ENCODE measurements around the gene SOX8. TPM values are rescaled to one million over a fixed set of nuclear protein-coding genes. Genes with fewer than 3 reads are reported as not detected.

Gene SOX8
- total RNA-seq, 1 donor from 2014 or later = 0.74 TPM

- intact Hi-C loops (cut with DNase I) = no loop called here
- DNase-seq (ENCODE audit: extremely low spot score in 2 of 2) = no peak
- TF ChIP-seq POLR2A (IDR thresholded peaks at IDR 0.05) = no peak
- peaks cover 0 to 10% of the 10 kb centered on the region in 2 donors for H3K36me3 ChIP-seq
- no peaks in the 10 kb centered on the region for H3K27me3 ChIP-seq
- H3K9me3 ChIP-seq = no peaks in the 10 kb centered on the region
- no peak overlapping the region for H3K27ac ChIP-seq
- H3K4me1 ChIP-seq = no peaks in the 10 kb centered on the region
- no peak overlapping the region for H3K4me3 ChIP-seq
These were observed 44.3 kb upstream of the SOX8 start for GRCh38 chr16:937311-937710.

GRCh38 chr16:937723-938122 lies 43.8 kb upstream of the SOX8 start:
- Histone ChIP-seq H3K9me3 (no peaks in the 10 kb centered on the region), H3K27me3 (no peaks in the 10 kb centered on the region), H3K36me3 (peaks cover 0 to 9% of the 10 kb centered on the region in 2 donors), H3K4me1 (no peaks in the 10 kb centered on the region), H3K4me3 (no peak overlapping the region), H3K27ac (no peak overlapping the region)
- intact Hi-C loops (cut with DNase I) = no loop called here
- TF ChIP-seq CTCF (IDR thresholded peaks at IDR 0.05) (no peak), POLR2AphosphoS5 (IDR thresholded peaks at IDR 0.05; ENCODE audit: insufficient read depth in 1 of 2, low read depth in 1 of 2) (no peak), POLR2A (IDR thresholded peaks at IDR 0.05) (no peak)
- DNase-seq (ENCODE audit: extremely low spot score in 2 of 2) = no peak

- H3K4me3 ChIP-seq = no peak overlapping the region
- H3K27ac ChIP-seq = no peak overlapping the region
- H3K4me1 ChIP-seq = no peaks in the 10 kb centered on the region
- no peaks in the 10 kb centered on the region for H3K9me3 ChIP-seq
- no peak for DNase-seq (ENCODE audit: extremely low spot score in 2 of 2)
- TF ChIP-seq POLR2AphosphoS5 (IDR thresholded peaks at IDR 0.05; ENCODE audit: insufficient read depth in 1 of 2, low read depth in 1 of 2) = no peak
- TF ChIP-seq POLR2A (IDR thresholded peaks at IDR 0.05) = no peak
- no peak for TF ChIP-seq CTCF (IDR thresholded peaks at IDR 0.05)
- intact Hi-C loops (cut with DNase I) = no loop called here
- no peaks in the 10 kb centered on the region for H3K27me3 ChIP-seq
- peaks cover 0 to 6% of the 10 kb centered on the region in 2 donors for H3K36me3 ChIP-seq
These were observed 43.4 kb upstream of the SOX8 start for GRCh38 chr16:938136-938535.

GRCh38 chr16:938752-939151 lies 42.8 kb upstream of the SOX8 start:
- Histone ChIP-seq H3K9me3 (no peaks in the 10 kb centered on the region), H3K4me1 (no peaks in the 10 kb centered on the region), H3K27me3 (no peaks in the 10 kb centered on the region), H3K4me3 (no peak overlapping the region), H3K36me3 (peaks cover 0 to 1% of the 10 kb centered on the region in 2 donors), H3K27ac (no peak overlapping the region)
- no peak for DNase-seq (ENCODE audit: extremely low spot score in 2 of 2)
- no peak for TF ChIP-seq CTCF (IDR thresholded peaks at IDR 0.05)
- no peak for TF ChIP-seq POLR2AphosphoS5 (IDR thresholded peaks at IDR 0.05; ENCODE audit: insufficient read depth in 1 of 2, low read depth in 1 of 2)
- TF ChIP-seq POLR2A (IDR thresholded peaks at IDR 0.05) = no peak
- intact Hi-C loops (cut with DNase I) = no loop called here

- Histone ChIP-seq H3K27ac (no peak overlapping the region), H3K36me3 (no peaks in the 10 kb centered on the region), H3K27me3 (no peaks in the 10 kb centered on the region), H3K4me1 (no peaks in the 10 kb centered on the region), H3K4me3 (no peak overlapping the region), H3K9me3 (no peaks in the 10 kb centered on the region)
- DNase-seq (ENCODE audit: extremely low spot score in 2 of 2) = no peak
- no peak for TF ChIP-seq POLR2A (IDR thresholded peaks at IDR 0.05)
- TF ChIP-seq POLR2AphosphoS5 (IDR thresholded peaks at IDR 0.05; ENCODE audit: insufficient read depth in 1 of 2, low read depth in 1 of 2) = no peak
- TF ChIP-seq CTCF (IDR thresholded peaks at IDR 0.05) = no peak
- intact Hi-C loops (cut with DNase I) = no loop called here
These were observed 42.3 kb upstream of the SOX8 start for GRCh38 chr16:939311-939710.

- no peak overlapping the region for H3K4me3 ChIP-seq
- no peaks in the 10 kb centered on the region for H3K9me3 ChIP-seq
- TF ChIP-seq CTCF (IDR thresholded peaks at IDR 0.05) = no peak
- TF ChIP-seq POLR2AphosphoS5 (IDR thresholded peaks at IDR 0.05; ENCODE audit: insufficient read depth in 1 of 2, low read depth in 1 of 2) = no peak
- no peak for TF ChIP-seq POLR2A (IDR thresholded peaks at IDR 0.05)
- H3K4me1 ChIP-seq = no peaks in the 10 kb centered on the region
- DNase-seq (ENCODE audit: extremely low spot score in 2 of 2) = no peak
- intact Hi-C loops (cut with DNase I) = no loop called here
- H3K27ac ChIP-seq = no peak overlapping the region
- no peaks in the 10 kb centered on the region for H3K27me3 ChIP-seq
- H3K36me3 ChIP-seq = no peaks in the 10 kb centered on the region
These were observed 41.6 kb upstream of the SOX8 start for GRCh38 chr16:939941-940340.
